Neuronal stem cell (in vitro differentiated cells): Measurements from ENCODE around the gene SLC17A7.
A peak's percentile ranks its signal among the peaks of the same experiment; 100 is the strongest.

Experiments used
- DNase-seq: peaks from one replicate; pipeline ENCODE4 v3.0.0-alpha.2; 2013; ENCODE audit warnings: low spot score
- H2AFZ ChIP-seq: one replicate; pipeline ENCODE4 v1.6.1; 2013; ENCODE audit warnings: mild to moderate bottlenecking, low read length, inconsistent platforms
- H2AK5ac ChIP-seq: 2 replicates; pipeline ENCODE4 v1.6.1; 2013; ENCODE audit warnings: low read depth, mild to moderate bottlenecking, inconsistent platforms, low read length, moderate library complexity, mixed read lengths
- H2BK120ac ChIP-seq: 2 replicates; pipeline ENCODE4 v1.6.1; 2013; ENCODE audit warnings: low read depth, mild to moderate bottlenecking, inconsistent platforms, low read length, moderate library complexity, mixed read lengths
- H2BK12ac ChIP-seq: one replicate; pipeline ENCODE4 v1.6.1; 2013; ENCODE audit warnings: low read length, inconsistent platforms
- H2BK15ac ChIP-seq: 2 replicates; pipeline ENCODE4 v1.6.1; 2013; ENCODE audit warnings: mild to moderate bottlenecking, low read length, inconsistent platforms, mixed read lengths
- H2BK5ac ChIP-seq: one replicate; pipeline ENCODE4 v1.6.1; 2013; ENCODE audit warnings: inconsistent platforms, mild to moderate bottlenecking, low read length, moderate library complexity
- H3K14ac ChIP-seq: one replicate; pipeline ENCODE4 v1.6.1; 2013; ENCODE audit warnings: low read length, inconsistent platforms
- H3K18ac ChIP-seq: 2 replicates; pipeline ENCODE4 v1.6.1; 2013; ENCODE audit warnings: low read length, inconsistent platforms
- H3K23ac ChIP-seq: 2 replicates; pipeline ENCODE4 v1.6.1; 2013; ENCODE audit warnings: low read depth, mild to moderate bottlenecking, mixed read lengths, low read length, inconsistent platforms; ENCODE audit not compliant: poor library complexity
- H3K27ac ChIP-seq: replicated peaks from 3 replicates; pipeline ENCODE4 v1.5.1; 2013; ENCODE audit warnings: low read length, inconsistent platforms
- H3K27me3 ChIP-seq, 3 experiments: 2 replicates each; pipeline ENCODE4 v1.6.1; 2013; ENCODE audit warnings: low read length in 3 of 3, mild to moderate bottlenecking in 2 of 3, inconsistent platforms in 1 of 3, low read depth in 1 of 3, mixed read lengths in 1 of 3, moderate library complexity in 1 of 3; ENCODE audit not compliant: control insufficient read depth in 3 of 3, insufficient read depth in 3 of 3
- H3K36me3 ChIP-seq, 2 donors: replicated peaks in 1 of 2; 2 replicates each; pipeline ENCODE4 v1.6.1; 2013; ENCODE audit warnings: low read length in 2 of 2; ENCODE audit not compliant: control insufficient read depth in 2 of 2, insufficient read depth in 2 of 2
- H3K4ac ChIP-seq: 2 replicates; pipeline ENCODE4 v1.6.1; 2013; ENCODE audit warnings: inconsistent platforms, mild to moderate bottlenecking, low read length, moderate library complexity
- H3K4me1 ChIP-seq, 2 donors: 1 replicate in 1 of 2; 2 replicates in 1 of 2; pipeline ENCODE4 v1.6.1; 2013; ENCODE audit warnings: low read length in 2 of 2, low read depth in 1 of 2; ENCODE audit not compliant: control insufficient read depth in 2 of 2, insufficient read depth in 1 of 2
- H3K4me2 ChIP-seq: one replicate; pipeline ENCODE4 v1.6.1; 2013; ENCODE audit warnings: mild to moderate bottlenecking, low read length, inconsistent platforms; ENCODE audit not compliant: insufficient read depth, poor library complexity, severe bottlenecking
- H3K4me3 ChIP-seq, 2 donors: 2 replicates each; pipeline ENCODE4 v1.5.1; 2013; ENCODE audit warnings: low read length in 2 of 2, mild to moderate bottlenecking in 2 of 2, inconsistent platforms in 1 of 2, moderate library complexity in 1 of 2
- H3K79me1 ChIP-seq: one replicate; pipeline ENCODE4 v1.6.1; 2013; ENCODE audit warnings: low read depth, mild to moderate bottlenecking, inconsistent platforms, low read length, moderate library complexity
- H3K9ac ChIP-seq: one replicate; pipeline ENCODE4 v1.6.1; 2013; ENCODE audit warnings: mild to moderate bottlenecking, low read depth, low read length, inconsistent platforms; ENCODE audit not compliant: poor library complexity
- H3K9me3 ChIP-seq, 2 donors: replicated peaks in 1 of 2; 2 replicates each; pipeline versions ENCODE3 to v1.6.1; 2013; ENCODE audit warnings: low read length in 2 of 2, mild to moderate bottlenecking in 2 of 2, inconsistent platforms in 1 of 2, low read depth in 1 of 2, mixed read lengths in 1 of 2, moderate library complexity in 1 of 2; ENCODE audit not compliant: control insufficient read depth in 2 of 2, insufficient read depth in 1 of 2
- H4K8ac ChIP-seq: one replicate; pipeline ENCODE4 v1.6.1; 2013; ENCODE audit warnings: low read depth, mild to moderate bottlenecking, inconsistent platforms, low read length, moderate library complexity
- H4K91ac ChIP-seq: one replicate; pipeline ENCODE4 v1.6.1; 2013; ENCODE audit warnings: low read length, low read depth, mild to moderate bottlenecking, inconsistent platforms; ENCODE audit not compliant: poor library complexity
- WGBS, 2 donors: extraction: QIAGEN DNeasy Blood & Tissue Kit; methylation state at CpG; one replicate each; pipeline ENCODE4 v1.1.7; 2013; ENCODE audit warnings: missing lambda C conversion rate in 2 of 2, mixed read lengths in 1 of 2; ENCODE audit not compliant: insufficient read length in 2 of 2, insufficient replicate concordance in 1 of 2; ENCODE audit errors: extremely low coverage in 2 of 2; 5-methylcytosine and 5-hydroxymethylcytosine counted together

SLC17A7 gene

DNA sequence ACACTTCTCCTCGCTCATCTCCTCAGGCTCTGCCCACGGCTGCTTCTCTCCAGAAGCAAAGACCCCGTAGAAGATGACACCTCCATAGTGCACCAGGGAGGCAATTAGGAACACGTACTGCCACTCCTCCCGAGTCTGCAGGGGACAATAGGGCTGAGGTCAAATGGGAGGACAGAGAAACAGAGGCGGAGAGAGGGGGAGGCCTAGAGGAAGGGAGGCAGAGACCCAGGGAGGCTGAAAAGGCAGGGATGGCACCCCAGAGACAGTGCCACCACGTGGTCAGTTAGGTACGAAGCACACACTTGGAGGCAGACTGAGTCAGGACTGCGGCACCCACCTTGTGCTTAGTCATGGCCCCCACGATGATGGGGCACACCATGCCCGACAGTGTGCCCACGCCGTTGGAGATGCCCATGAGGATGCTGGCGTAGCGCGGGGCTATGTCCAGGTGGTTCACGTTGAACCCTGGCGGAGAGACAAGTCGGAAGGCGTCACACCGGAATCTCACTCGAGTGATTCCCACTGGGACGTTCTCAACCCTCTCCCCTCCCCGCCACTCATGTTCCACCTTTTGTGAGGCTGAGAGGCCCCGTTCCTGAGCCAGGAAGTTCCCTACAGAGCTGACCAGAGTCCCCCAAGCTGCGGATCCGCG, 10.5 kb downstream of the SLC17A7 start:
- no peak overlapping the region for H2BK120ac ChIP-seq
- H2BK15ac ChIP-seq, result peak overlapping the region; percentile 88
- H3K36me3 ChIP-seq, result no peaks in the 10 kb centered on the region
- no peak overlapping the region for H4K8ac ChIP-seq
- H2AFZ ChIP-seq, result no peak overlapping the region
- H3K4me3 ChIP-seq, result no peak overlapping the region
- peak overlapping the region; percentile 47 for H3K23ac ChIP-seq
- peak overlapping the region; percentile 19 for H2BK5ac ChIP-seq
- peak overlapping the region; percentile 85 for H4K91ac ChIP-seq
- no peak overlapping the region for H3K14ac ChIP-seq
- peak overlapping the region; percentile 59 for H3K18ac ChIP-seq
- no CpG with 5 or more reads among the region's 28 CpGs for WGBS, 2 donors
- DNase-seq, result no peak
- H3K9ac ChIP-seq, result no peak overlapping the region
- peaks cover 8 to 12% of the 10 kb centered on the region in 2 donors for H3K9me3 ChIP-seq
- peaks cover 3 to 94% (median 53%) of the 10 kb centered on the region in 3 experiments for H3K27me3 ChIP-seq
- H2AK5ac ChIP-seq, result peak overlapping the region; percentile 54
- no peak overlapping the region for H3K27ac ChIP-seq
- no peak overlapping the region for H2BK12ac ChIP-seq
- H3K4me1 ChIP-seq, result peaks cover 17 to 21% of the 10 kb centered on the region in 2 donors
- no peak overlapping the region for H3K4ac ChIP-seq
- H3K79me1 ChIP-seq, result peaks cover 2% of the 10 kb centered on the region
- no peak overlapping the region for H3K4me2 ChIP-seq

DNA sequence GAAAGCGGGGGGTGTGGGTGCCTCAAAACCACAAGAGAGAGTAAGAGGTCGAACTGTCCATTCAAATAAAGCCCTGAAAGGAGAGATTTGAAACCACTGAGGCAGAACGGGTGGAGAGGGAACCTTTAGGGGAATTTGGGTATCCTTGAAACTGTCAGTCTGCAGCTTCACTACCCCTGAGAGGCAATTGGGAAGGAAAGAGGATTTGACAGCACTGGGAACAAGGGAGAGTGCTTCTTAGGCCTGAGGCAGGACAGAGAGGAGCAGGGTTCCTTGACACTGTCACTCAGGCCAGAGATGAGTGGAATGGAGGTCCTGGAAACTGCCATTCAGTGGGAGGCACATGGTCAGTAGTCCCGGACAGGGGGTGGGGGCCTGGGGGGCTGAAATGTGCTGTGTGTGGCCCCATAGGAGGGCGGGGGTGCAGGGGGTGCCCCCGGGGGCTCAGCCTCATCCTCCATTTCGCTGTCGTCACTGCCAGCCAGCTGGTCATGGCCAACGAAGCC, 11.1 kb downstream of the SLC17A7 start:
- Histone ChIP-seq H2BK120ac (no peak overlapping the region), H3K23ac (no peak overlapping the region), H3K4me3 (no peak overlapping the region), H3K18ac (no peak overlapping the region), H3K9ac (no peak overlapping the region), H2AK5ac (peak overlapping the region; percentile 54), H2BK5ac (no peak overlapping the region), H3K27ac (no peak overlapping the region), H2AFZ (no peak overlapping the region), H3K36me3 (no peaks in the 10 kb centered on the region), H3K79me1 (peaks cover 2% of the 10 kb centered on the region), H3K14ac (no peak overlapping the region), H3K27me3 (peaks cover 3 to 94% (median 57%) of the 10 kb centered on the region in 3 experiments), H3K9me3 (peaks cover 8 to 12% of the 10 kb centered on the region in 2 donors), H2BK12ac (no peak overlapping the region), H4K8ac (no peak overlapping the region), H3K4me1 (peaks cover 17 to 21% of the 10 kb centered on the region in 2 donors), H3K4ac (no peak overlapping the region), H3K4me2 (no peak overlapping the region), H2BK15ac (no peak overlapping the region), H4K91ac (no peak overlapping the region)
- DNase-seq, result no peak
- no CpG with 5 or more reads among the region's 9 CpGs for WGBS, 2 donors

DNA sequence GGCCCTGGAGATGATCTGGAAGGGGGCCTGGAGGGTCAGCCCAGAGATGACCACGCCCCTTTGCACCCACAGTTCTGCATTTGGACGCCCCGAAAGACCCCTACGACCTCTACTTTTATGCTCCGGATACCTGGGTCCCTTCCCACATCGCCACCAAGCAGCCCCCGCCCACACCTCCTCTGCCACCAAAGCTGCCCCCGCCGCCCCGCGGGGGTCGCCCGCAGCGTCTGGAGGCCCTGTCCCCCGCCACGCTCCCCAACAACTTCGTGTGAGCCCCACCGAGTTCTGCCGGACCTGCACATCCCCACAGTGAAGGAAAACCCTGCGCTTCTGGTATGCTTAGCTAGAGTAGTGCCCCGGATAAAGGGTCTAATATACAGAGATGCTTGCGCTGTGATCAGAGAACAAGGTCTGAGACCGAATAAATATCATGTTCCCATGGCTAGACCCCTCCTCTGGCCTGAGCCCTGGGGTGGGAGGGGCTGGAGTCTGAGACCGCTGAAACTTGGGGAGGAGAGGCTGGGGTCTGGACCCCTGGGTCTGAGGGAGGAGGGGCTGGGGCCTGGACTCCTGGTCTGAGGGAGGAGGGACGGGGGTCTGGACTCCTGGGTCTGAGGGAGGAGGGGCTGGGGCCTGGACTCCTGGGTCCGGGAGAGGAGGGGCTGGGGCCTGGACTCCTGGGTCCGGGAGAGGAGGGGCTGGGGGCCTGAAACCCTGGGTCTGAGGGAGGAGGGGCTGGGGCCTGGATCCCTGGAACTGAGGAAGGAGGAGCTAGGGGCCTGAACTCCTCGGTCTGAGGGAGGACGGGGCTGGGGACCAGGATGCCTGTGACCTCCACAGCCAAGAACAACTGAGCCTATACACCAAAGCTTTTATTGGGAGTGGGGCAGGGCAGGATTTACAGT, 12.5 kb downstream of the SLC17A7 start:
- Histone ChIP-seq H2BK5ac (peak overlapping the region; percentile 35), H3K9me3 (peaks cover 4 to 8% of the 10 kb centered on the region in 2 donors), H3K4me1 (peaks cover 20 to 23% of the 10 kb centered on the region in 2 donors), H2BK15ac (peak overlapping the region; percentile 54), H2BK120ac (peak overlapping the region; percentile 28), H3K4me3 (peak overlapping the region; percentile 34 to 60), H3K9ac (no peak overlapping the region), H3K14ac (no peak overlapping the region), H3K27me3 (peaks cover 3 to 96% (median 69%) of the 10 kb centered on the region in 3 experiments), H4K91ac (no peak overlapping the region), H3K18ac (peak overlapping the region; percentile 95), H2BK12ac (no peak overlapping the region), H3K23ac (peak overlapping the region; percentile 50), H2AFZ (peak overlapping the region; percentile 96), H3K4me2 (peak overlapping the region; percentile 89), H3K79me1 (peaks cover 2% of the 10 kb centered on the region), H4K8ac (no peak overlapping the region), H3K4ac (no peak overlapping the region), H2AK5ac (peak overlapping the region; percentile 86), H3K36me3 (no peaks in the 10 kb centered on the region), H3K27ac (no peak overlapping the region)
- WGBS, 2 donors, result no CpG with 5 or more reads among the region's 29 CpGs
- DNase-seq, result no peak
